HG02943 (cell line): ENCODE data around the gene TCTN1.
A peak's percentile ranks its signal among the peaks of the same experiment; 100 is the strongest.
"Not testable (repeated sequence)": the region's sequence is repeated elsewhere in the genome, so short reads cannot be mapped to it uniquely, and the experiment has no call there.

Experiments used
- ATAC-seq: cut with Tn5 transposase; IDR thresholded peaks from one replicate; pipeline ENCODE4 v1.9.1; 2021; ENCODE audit warnings: mild to moderate bottlenecking, low read depth, moderate library complexity; ENCODE audit not compliant: unreplicated experiment

Gene TCTN1

DNA sequence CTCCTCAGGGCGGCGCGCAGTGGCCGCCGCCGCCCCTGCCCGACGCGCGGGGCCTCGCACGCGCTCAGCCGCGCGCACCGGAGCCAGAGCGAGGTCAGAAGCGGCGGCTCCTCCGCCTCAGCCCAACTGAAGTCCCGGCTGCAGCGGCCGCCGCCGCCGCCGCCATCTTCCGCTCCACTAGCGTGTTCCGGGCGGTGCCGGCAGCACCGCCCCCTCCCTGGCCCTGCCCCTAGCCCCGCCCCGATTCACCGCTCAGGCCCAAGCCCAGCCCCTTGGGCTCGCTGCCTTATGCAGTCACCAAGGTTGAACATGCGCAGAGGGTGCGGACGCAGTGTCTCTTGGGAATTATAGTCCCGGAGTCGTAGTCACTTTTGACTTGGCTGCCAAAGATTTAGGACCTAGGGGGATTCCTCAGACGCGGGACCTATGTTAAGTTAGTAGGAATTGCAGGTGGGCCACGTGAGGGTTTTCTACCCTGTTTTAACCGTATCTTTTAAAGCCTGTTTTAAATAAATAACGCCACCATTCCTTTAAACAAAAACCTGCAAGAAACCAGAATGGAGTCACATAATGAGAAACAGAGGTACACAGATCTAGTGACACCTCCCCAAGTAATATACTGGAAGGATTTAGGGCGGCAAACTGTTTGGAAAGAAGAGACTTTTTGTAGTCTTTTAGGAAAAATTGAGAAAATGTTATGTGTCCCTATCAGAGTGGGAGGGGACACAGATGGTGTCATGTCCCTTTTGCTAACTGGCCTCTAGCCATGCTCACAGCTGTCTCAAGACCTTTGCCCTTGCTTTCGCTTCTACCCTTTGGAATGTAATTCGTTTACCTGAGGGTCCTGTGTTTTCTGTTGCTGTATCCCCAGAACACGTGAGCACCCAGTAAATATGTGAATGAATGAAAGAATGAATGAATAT, 30.5 kb upstream of the TCTN1 start, which contains the start of gene PPTC7:
TSS of gene PPTC7 (minus strand) at position 182 of the 923 bp plus-strand sequence. CDS start 287 bp downstream, outside the sequence.
- ATAC-seq, result peak; percentile 64

DNA sequence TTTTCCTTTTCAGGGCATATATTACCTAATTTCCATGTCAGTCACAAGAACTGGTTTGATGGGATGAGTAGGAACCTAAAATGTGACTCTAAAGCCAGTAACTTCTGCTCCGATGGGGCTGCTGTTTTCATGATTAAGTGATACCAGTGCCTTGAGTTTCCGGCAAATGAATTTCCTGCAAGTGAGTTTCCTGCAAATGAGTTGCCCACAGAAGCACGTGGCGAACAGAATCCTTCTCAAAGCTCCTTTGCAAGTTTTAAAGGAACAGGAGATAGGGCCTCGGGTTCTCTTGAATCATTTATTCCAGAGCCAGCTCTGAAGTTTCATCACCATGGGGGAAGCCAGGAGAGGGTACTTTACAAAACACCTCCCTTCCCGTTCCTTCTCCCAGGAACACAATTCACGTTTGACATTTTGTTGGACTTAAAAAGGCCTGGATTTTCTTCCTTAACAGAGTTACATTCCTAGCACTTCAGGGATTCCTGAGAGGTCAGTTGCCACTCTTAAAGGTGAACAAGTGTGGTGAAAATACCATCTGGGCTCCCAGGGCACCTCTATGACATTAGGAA, 28.6 kb upstream of the TCTN1 start:
- no peak for ATAC-seq

DNA sequence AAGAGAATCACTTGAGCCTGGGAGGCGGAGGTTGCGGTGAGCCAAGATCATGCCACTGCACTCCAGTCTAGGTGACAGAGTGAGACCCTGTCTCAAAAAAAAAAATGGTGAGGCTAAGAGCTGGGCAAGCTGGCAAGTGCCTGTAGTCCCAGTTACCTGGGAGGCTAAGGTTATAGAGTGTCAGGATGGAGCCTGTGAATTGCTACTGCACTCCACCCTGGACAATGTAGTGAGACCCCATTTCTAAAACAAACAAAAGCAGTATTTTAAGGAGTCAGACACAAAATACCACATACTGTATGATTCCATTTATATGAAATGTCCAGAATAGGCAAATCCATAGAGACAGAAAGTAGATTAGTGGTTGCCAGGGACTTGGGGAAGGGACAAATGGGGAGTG, 26.8 kb upstream of the TCTN1 start:
- not testable (repeated sequence) for ATAC-seq

DNA sequence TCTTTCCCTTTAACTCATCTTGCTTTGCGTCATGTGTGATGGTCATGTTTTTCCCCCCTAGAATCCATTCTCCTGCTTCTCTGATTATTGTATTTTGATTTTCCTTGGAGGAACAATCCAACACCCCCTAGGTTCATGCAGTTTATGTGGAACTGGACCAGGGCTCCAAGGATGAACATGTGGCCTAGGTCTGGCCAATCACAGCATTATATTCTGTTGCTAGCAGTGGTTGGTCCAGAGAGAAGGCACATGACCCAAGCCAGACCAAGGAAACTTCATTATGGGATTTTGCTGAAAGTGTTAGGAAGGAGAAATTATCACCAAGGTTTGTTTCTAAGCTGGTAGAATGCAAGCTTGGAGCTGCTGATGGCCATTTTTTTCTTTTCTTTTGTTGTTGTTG, 23.9 kb upstream of the TCTN1 start:
- no peak for ATAC-seq

DNA sequence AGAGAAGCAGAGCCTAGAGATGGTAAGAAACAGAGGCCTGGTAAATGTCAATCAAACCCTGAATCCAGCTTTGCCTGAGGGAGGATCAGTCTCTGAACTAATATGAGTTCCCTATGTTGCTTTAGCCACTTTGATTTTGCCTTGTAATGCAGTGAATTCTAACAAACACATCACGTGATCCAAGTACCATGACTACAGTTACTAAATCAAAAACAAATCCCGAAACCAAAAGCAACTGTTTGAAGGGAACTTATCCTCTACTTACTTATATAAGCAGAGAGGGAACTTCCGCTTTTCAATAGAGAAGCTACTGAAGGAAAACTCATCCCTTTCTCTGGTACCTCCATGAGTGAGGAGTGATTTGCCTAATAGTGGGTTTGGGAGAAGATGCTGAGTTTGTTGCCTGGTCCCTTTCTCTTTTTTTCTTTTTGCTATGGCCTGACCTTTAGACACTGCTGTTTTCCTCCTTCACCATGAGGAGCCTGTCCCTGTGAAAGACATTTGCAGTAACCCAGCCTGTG, 23.1 kb upstream of the TCTN1 start:
- no peak for ATAC-seq

DNA sequence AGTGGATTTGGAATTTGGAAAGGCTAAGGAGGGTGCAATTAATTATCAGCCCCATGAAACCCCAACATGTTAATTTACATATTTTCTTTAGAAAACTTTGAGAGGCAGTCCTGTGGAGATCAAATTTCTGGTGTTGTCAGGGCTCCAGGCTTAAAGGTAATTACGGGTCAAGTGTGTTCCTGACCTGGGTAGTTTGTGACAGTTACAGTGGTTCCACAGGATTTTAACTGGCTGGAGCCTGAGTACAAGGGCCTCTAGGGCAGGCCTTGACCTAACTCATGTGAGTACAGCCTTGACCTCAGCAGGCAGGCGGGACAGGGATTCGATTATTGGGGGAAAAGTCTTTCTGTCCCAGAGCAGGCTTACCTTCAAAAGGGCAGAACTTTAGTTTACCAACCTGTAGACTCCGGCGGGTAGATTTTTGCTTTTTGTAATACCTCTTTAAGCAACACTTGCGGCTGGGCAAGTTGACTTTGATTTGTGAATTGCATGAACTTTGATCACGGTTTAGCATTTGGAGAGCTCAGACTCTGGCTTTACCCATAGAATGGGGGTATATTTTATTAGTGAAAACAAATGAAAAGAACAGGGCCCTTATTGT, 22.4 kb upstream of the TCTN1 start:
- ATAC-seq, result no peak

DNA sequence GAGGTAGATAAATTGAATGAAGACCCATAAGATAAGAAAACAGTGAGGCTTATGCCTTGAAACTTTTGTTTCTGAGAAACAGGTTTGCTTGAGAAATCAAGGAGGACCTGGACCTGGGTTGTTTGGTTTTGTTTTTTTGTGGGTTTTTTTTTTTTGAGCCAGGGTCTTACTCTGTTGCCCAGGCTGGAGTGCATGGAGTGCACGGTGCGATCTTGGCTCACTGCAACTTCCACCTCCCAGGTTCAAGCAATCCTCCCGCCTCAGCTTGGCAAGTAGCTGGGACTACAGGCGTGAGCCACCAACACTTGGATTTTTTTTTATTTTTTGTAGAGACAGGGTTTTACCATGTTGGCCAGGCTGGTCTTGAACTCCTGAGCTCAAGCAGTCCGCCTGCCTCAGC, 21.9 kb upstream of the TCTN1 start:
- no peak for ATAC-seq

DNA sequence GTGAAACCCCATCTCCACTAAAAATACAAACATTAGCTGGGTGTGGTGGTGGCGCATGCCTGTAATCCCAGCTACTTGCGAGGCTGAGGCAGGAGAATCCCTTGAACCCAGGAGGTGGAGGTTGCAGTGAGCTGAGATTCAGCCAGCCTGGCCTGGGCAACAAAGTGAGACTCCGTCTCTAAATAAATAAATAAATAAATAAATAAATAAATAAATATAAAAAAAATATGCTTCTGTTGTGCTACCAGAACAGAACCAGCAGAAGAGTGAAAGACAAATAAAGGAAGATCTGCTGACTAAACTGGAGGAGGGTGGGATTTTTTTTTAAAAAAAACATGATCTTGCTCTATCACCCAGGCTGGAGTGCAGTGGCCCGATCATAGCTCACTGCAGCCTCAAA, 21.0 kb upstream of the TCTN1 start:
- not testable (repeated sequence) for ATAC-seq

DNA sequence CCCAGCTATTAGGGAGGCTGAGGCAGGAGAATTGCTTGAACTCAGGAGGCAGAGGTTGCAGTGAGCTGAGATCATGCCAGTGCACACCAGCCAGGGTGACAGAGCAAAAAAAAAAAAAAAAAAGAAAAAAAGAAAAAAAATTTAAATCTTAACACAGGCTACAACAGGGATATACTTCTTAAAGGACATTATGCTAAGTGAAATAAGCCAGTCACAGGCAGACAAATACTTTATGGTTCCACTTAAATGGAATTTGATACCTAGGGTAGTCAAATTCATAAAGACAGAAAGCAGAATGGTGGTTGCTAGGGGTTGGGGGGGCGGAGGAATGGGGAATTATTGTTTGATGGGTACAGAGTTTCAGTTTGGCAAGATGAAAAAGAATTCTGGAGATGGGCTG, 16.0 kb upstream of the TCTN1 start:
- no peak for ATAC-seq

DNA sequence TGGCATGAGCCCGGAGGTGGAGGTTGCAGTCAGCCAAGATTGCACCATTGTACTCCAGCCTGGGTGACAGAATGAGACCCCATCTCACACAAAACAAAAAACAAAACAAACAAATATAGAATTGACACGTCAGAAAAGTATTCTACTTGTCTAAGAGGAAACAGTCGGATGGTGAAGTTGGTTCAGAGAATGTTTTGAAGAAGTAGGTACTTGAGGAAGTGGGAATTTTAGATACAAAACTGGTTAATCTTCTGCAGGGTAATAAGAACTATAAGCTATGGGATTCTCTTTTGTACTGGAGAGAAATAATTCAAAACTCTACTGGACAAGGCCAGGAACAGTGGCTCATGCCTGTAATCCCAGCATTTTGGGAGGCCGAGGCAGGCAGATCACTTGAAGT, 14.6 kb upstream of the TCTN1 start:
- no peak for ATAC-seq

DNA sequence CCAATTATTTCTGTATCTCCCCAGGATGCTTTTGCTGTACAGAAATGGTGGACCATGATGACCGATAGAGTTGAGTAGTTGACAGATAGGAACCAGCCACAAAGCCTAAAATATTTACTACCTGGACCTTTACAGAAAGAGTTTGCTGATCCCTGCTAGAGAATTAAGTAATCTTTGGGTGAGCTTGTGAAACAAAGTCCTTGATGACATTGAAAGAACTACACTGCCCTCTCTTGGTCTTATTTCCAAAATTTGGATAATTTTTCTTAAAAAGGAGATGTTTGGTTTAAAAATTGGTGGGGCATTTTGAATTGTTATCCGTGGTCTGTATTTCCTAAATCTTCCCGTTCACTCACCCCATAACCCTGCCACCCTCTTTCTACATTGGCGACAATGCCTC, 13.7 kb upstream of the TCTN1 start:
- ATAC-seq, result no peak

DNA sequence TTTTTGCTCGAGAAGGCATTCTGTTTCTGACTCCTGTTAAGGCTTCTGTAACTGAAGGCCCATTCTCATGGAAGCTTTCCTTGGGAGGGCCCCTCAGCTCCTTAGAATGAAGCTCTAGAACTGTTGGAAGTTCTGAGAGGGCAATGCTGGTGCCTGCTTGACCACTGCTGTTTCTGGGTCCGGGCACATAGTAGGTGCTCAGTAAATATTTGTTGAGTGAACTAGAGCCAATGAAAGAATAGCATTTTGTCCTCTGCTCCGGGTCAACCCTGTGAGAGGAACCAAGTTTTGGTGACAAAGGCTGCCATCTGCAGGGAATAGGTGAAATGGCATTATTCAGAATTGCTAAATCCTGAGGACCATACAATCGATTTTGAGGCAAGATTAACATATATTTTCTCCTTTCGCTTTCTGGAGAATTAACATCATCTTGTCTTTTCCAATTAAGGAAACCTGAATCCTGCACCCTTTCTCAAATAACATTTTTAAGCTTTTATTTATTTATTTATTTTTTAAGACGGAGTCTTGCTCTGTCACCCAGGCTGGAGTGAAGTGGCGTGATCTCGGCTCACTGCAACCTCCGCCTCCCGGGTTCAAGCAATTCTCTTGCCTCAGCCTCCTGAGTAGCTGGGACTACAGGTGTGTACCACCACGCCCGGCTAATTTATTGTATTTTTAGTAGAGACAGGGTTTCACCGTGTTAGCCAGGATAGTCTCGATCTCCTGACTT, 11.7 kb upstream of the TCTN1 start:
- ATAC-seq, result not testable (repeated sequence)

DNA sequence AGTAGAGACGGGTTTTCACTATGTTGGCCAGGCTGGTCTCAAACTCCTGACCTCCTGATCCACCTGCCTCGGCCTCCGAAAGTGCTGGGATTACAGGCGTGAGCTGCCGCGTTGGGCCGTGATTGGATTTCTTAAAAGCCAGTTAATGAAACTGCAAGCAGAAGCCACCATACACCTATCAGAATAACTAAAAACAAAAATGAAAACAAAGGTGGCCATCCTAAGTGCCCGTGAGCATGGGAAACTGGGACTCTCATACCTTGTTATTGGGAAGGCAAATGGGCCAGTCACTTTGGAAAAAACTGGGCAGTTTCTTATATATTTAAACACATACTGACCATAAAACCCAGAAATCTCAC, 7.7 kb upstream of the TCTN1 start:
- no peak for ATAC-seq

DNA sequence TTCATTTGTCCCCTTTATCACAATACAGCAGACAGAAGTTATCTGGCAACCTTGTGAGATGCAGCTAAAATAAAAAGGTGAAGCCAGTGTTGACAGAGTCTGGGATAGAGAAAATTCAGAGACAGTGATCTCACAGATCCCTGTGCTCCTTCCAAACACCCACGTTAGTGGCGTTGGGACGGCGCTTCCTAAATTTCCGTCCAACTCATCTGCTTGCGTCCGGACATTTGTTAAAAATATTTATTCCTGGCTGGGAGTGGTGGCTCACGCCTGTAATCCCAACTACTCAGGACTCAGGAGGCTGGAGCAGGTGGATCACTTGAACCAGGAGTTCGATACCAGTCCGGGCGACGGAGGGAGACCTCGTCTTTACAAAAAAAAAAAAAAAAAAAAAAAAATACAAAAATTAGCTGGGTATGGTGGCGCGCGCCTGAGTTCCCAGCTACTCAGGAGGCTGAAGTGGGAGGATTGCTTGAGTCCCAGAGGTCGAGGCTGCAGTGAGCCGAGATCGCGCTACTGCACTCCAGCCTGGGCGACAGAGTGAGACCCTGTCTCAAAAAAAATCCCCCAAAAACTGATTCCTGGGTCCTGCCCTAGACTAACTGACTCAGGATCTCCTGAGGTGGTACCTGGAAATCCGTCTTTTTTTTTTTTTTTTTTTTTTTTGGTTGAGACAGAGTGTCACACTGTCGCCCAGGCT, 708 bp upstream of the TCTN1 start:
- no peak for ATAC-seq

DNA sequence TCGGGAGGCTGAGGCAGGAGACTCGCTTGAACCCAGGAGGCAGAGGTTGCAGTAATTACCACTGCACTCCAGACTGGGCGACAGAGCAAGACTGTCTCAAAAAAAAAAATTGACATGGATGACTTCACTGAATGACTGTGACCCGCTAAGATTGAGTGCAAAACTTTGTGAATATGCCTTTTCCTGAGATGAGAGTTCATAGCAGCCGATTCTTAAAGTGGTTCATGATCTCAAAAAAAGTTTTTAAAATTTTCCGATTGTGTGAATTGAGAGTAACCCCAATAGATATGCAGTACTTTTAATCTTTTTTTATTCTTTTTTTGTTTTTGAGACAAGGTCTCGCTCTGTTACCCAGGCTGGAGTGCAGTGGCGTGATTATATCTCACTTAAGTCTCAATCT, 1.2 kb downstream of the TCTN1 start:
- ATAC-seq, result no peak

DNA sequence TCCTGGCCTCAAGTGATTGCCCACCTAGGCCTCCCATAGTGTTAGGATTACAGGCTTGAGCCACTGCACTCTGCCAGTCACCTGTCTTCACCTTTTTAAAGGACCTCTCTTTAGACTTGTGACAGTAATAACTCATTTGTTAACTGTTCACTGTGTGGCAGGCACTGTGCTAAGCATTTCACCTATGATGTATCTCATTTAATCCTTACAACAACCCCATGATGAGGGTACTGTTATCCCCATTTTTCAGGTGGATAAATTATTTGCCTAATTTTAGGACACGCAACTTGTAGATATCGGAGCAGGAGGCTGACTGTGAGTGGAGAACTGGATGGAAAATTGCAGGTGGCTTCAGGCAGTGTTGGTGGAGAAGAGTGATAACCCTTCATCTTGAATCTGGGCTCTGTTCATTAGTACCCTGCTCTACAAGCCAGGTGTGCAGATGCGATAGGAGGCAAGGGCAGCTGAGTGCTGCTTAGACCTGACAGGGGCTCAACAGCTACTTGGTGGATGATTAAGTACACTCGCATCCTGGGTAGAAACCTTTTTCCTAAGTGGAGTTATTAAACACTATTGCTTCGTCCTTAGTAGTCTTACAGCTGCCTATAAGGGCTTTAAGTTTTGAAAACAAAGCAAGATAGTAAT, 2.7 kb downstream of the TCTN1 start:
- ATAC-seq, result no peak

DNA sequence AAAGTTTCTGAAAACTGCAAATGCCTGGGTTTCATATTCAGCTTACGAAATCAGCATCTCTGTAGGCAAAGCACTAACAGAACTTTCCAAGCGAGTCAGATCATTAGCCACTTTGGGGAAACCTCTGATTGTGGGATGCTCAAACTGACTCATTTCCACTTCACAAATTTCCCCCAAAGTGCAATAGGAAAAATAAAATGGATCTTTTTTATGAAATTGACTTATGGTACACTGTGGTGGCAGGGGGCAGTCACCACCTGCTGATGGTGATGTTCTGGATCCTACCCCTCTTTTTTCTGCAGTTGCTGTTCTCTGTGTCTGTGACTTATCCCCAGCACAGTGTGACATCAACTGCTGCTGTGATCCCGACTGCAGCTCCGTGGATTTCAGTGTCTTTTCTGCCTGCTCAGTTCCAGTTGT, 5.6 kb downstream of the TCTN1 start:
- no peak for ATAC-seq

DNA sequence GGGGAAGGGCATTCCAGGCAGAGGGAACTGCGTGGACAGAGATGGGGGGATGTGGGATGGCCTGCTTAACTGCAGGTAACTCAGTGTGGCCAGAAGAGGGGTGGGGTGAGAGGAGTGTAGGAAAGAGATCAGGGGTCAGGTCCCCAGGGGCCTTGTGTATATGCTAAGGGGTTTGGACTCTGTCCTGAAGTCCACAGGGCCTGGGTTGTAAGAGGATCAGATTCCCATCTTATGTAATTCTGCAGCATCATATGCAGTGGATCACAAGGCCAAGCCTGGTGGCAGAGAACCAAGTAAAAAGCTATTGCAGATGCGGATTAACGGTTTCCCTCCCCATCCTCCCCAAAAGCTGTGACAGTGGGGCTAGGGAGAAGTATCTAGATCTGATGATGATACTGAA, 8.7 kb downstream of the TCTN1 start:
- ATAC-seq, result no peak

DNA sequence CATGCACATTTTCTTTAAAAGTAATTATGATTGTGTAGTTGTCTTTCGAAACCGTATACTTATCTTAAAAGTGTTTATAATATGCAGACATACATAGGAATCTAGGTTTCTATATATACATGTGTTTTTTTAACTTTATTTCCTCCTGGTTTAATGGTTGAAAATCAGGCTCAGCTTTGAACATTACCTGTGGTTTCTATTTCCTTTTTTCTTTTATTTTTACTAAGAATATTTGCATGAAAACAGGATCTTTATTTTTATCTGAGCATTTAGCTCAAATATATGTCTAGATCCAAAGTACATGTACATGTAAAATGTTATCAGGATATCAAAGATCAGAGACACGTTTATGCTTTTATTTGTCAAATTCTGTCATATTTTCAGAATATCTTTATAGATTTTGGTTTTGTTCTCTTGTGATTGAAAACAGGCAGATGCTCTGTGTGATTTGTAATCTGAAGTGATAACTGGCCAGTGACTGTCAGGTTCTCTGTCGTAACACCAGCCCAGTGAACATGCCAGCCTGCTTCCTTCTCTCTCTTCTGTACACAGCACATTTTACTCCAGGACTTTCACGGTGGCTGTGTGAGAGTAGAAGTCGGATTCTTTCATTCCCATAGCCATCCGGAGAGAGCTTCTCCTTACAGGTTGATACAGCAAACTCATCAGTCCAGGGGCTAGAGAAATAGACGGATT, 13.7 kb downstream of the TCTN1 start:
- no peak for ATAC-seq
